Stimulated activated CD4-positive, alpha-beta T cell treated with anti-CD3 and anti-CD28 coated beads, TNF-alpha, amount 100 ng/mL, for 24 hours (primary cell): ENCODE results near the gene ZNF577.

Experiments used
- DNase-seq, 3 experiments: peaks; one replicate each; pipeline ENCODE4 v3.0.0-alpha.2; 2020; ENCODE audit warnings: low read depth in 3 of 3

Gene ZNF577

DNA sequence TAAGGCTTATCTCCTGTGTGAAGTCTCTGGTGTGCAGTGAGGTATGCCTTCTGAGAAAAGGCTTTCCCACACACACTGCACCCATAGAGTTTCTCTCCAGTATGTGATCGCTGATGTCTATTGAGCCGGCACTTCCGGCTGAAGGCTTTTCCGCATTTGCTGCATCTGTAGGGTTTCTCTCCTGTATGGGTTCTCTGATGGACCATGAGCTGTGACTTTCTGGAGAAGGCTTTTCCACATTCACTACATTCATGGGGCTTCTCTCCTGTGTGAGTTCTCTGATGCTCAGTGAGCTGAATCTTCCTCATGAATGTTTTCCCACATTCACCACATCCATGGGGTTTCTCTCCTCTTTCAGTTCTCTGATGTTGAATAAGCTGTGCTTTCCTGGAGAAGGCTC is 14.7 kb downstream of the ZNF577 start:
- no peak for DNase-seq

DNA sequence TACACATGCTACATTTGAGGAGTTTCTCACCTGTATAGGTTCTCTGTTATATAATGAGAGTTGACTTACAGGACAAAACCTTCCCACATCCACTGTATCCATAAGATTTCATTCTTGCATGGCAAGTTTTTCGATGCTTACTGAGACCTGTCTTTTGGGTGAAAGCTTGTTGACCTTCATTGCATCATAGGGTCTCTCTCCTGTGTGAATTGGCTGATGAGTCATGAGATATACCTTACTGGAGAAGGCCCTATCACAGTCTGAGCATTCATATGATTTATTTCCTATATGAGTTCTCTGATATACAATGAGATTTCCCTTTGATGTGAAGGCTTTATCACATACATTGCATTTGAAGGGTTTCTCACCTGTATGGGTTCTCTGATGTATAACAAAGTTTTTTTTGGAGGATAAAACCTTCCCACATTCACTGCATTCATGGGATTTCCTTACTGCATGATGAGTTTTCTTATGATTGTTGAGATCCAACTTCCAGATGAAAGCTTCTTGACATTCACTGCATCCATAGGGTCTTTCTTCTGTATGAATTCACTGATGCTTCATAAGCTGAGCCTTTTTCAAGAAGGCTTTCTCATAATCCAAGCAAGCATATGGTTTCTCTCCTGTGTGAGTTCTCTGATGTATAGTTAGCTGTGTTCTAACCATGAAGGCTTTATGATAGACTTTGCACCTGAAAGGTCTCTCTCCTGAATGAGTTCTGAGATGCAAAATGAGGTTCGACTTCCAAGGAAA is 25.7 kb downstream of the ZNF577 start:
- no peak for DNase-seq

DNA sequence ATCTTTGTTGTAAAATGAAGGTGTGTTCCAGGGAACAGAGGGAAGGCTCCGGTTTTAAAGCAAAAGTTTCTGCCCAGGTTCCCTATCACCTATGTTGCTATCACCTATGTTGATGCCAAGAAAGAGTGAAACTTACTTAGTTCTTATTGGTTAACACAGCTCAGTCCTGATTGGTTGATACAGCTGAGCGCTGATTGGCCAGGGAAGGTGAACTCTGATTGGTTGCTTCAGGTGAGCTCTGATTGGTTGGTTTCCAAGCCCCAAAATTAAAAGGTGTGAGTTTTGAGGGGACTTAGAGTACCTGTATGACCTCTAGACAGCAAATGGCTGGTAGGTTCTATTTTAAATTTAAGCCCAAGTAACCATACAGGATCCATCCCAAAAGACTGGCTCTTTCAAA is 50.6 kb downstream of the ZNF577 start:
- DNase-seq: no peak

DNA sequence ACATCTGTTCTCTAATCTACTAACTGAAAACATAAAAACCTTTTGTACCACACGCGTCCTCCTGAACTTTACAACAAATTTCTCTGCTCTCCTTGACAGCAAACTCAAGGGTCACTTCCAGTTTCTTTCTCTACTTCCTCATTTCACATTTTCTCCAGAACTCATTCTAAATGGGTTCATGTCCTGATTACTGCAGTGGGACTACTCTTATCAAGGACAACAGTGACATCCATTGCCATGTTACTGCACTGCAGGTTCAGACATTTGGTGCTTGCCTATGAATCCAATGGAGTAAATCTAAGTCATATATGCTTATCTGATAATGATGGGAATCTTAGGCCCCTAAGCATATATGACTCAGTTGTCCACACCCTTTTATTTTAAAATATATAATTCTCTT is 57.5 kb downstream of the ZNF577 start:
- DNase-seq: no peak

DNA sequence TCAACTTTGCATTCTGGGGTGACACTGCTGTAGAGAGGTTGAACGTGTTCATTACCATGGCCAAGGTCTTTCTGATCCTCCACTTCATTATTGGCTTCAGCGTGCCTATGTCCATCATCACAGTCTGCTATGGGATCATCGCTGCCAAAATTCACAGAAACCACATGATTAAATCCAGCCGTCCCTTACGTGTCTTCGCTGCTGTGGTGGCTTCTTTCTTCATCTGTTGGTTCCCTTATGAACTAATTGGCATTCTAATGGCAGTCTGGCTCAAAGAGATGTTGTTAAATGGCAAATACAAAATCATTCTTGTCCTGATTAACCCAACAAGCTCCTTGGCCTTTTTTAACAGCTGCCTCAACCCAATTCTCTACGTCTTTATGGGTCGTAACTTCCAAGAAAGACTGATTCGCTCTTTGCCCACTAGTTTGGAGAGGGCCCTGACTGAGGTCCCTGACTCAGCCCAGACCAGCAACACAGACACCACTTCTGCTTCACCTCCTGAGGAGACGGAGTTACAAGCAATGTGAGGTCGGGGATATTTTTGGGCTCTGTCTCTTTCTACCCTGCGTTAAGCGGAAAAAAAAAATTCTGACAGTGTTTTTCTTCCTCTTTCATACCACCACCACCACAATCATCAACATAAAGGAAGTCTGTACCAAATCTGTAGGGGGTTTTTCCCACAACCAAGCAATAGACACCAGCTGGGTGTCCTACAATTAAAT is 63.3 kb downstream of the ZNF577 start:
- no peak for DNase-seq

DNA sequence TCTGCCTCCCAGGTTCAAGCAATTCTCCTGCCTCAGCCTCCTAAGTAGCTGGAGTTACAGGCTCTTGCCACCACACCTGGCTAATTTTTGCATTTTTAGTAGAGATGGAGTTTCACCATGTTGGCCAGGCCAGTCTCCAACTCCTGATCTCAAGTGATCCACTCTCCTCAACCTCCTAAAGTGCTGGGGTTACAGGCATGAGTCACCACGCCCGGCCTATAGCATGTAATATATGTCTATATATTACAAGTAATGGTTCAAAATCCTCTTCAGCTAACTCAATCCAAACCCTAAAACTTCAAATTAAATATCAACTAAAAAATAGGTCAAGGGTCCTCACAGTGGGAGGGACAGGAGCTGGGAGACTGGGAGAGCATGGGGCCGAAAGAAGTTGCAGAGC is 64.8 kb downstream of the ZNF577 start:
- DNase-seq: no peak

DNA sequence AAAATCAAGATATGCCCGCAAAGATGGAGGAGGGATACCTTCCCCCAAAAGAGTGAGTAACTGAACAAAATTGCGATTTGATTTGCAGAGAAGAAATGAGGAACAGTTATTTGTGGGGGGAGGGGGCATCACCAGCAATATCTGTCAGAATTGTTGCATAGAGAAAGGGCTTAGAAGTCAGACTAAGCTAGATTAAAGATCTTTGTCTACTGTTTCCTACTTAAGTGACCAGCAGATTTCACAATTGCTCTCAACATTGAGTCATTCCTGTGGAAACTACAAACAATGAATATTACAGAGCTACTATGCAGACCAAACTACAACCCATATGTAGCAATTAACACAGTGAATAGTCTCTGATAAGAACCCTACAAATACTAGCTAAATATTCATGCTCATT is 65.4 kb downstream of the ZNF577 start:
- DNase-seq: no peak

DNA sequence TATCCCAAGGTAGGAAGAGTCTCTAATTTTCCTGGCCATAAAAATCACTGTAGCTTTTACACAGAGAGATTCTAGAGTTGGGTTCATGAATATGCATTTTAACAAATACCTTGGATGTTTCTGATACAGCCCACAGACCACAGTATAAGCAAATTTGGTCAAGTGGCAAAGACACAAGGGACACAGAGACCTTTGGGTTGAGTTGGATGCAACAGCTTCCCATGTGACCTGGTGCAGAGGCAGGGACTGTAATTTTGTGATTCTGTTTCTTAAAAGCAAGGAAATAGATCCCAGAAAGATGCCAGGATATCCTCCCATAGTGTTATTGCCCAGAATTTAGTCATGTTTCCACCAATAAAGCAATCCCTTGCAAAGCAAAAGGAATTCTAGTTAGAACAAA is 65.8 kb downstream of the ZNF577 start:
- no peak for DNase-seq

DNA sequence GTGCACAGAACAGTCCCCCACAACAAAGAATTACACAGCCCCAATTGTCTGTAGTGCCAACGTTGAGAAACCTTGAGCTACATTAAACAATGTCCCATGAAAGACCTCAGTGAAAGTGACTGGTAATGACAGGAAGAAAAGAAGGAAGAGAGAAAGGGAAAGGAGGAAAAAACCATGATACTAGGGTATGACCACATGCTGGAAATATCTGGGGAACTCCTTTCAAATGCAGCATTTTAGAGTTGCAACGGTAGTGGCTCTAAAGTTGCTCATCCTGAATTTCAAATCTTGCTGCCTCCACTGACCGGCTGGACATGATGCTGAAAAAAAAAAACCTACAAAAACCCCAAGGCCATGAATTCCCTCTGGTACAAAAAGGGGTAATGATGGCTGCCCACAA is 66.3 kb downstream of the ZNF577 start:
- no peak for DNase-seq
